Measurements from ENCODE around the gene NFKBIB. TPM values are rescaled to one million over a fixed set of nuclear protein-coding genes. Genes with fewer than 3 reads are reported as not detected.

The NFKBIB gene
- total and polyA plus RNA-seq, 2 of the 13 experiments (the other 11 are each of a cell fraction or from before 2014, with no cell fraction given), result 8.6 to 14.9 TPM

DNA sequence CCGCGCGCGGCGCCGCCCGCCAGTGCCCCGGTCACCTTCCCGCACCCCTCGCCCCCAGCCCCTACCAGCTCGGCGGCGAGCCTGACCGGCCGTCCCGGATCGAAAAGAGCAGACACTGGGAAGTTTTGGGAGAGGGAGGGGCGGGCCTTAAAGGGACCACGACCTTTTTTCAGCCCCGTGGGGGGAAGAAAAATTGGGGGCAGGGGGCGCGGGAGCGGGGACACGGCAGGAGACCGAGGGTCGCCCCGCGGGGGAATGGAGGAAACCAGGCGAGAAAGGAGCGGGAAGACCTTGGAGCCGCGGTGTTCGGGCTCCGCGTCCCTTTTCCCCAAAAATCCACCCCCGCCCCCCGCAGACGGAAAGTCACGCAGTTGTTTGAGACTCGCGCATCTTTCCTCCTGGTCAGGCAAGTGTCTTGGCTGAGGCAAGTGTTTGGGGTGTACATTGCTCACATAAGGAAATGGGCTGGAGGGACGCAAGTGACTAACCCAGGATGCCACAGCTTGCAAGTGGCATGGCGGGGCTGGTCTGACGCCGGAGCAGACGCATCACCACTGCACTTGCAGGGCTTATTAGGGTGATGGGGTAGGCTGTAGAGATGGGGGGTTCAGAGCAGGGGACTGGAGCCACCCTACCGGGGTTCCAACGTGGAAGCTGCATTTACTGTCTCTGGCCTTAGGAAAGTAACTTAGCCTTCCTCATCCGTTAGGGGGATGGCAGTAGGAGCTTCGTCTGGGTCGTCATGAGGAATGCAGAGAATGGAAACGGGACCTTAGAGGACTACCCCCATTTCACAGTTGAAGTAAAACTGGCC, 47.3 kb upstream of the NFKBIB start (continued):
- TF ChIP-seq KAT2B (IDR thresholded peaks at IDR 0.05; ENCODE audit: borderline replicate concordance, low read depth, low read length), result no peak
- peak; percentile 24; the same call in 1 of the 2 replicates for TF ChIP-seq POLR2AphosphoS5 (IDR thresholded peaks at IDR 0.05; ENCODE audit: low read depth, low read length)
- TF ChIP-seq TMF1 (CRISPR knock-in tag; IDR thresholded peaks at IDR 0.05; ENCODE audit: low read depth), result no peak
- TF ChIP-seq PPARG (CRISPR knock-in tag; conservative IDR thresholded peaks at IDR 0.05), result no peak
- TF ChIP-seq ZFP36L1 (CRISPR knock-in tag; IDR thresholded peaks at IDR 0.05), result no peak; the same call in 1 of the 2 replicates
- TF ChIP-seq, protein P1, sequence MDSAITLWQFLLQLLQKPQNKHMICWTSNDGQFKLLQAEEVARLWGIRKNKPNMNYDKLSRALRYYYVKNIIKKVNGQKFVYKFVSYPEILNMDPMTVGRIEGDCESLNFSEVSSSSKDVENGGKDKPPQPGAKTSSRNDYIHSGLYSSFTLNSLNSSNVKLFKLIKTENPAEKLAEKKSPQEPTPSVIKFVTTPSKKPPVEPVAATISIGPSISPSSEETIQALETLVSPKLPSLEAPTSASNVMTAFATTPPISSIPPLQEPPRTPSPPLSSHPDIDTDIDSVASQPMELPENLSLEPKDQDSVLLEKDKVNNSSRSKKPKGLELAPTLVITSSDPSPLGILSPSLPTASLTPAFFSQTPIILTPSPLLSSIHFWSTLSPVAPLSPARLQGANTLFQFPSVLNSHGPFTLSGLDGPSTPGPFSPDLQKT (CRISPR knock-in tag; IDR thresholded peaks at IDR 0.05; ENCODE audit: borderline replicate concordance), result no peak
- TF ChIP-seq PCBP1 (IDR thresholded peaks at IDR 0.05; ENCODE audit: borderline replicate concordance, low read depth, low read length), result no peak
- TF ChIP-seq HIVEP1 (CRISPR knock-in tag; IDR thresholded peaks at IDR 0.05), result no peak
- TF ChIP-seq ZNF546 (CRISPR knock-in tag; conservative IDR thresholded peaks at IDR 0.05), result peak; percentile 65; the same call in 1 of the 2 replicates
- peak; percentile 31; the same call in 1 of the 2 replicates for TF ChIP-seq BRD4 (CRISPR knock-in tag; IDR thresholded peaks at IDR 0.05)
- no peak for TF ChIP-seq GATA4 (IDR thresholded peaks at IDR 0.05; ENCODE audit: borderline replicate concordance, low read depth)
- TF ChIP-seq ZSCAN12 (CRISPR knock-in tag; IDR thresholded peaks at IDR 0.05), result no peak
- TF ChIP-seq GATAD2A (CRISPR knock-in tag; IDR thresholded peaks at IDR 0.05), result 0 out of 2 replicates have a peak, but pooled peaks have one; percentile 12
- TF ChIP-seq, protein P2, sequence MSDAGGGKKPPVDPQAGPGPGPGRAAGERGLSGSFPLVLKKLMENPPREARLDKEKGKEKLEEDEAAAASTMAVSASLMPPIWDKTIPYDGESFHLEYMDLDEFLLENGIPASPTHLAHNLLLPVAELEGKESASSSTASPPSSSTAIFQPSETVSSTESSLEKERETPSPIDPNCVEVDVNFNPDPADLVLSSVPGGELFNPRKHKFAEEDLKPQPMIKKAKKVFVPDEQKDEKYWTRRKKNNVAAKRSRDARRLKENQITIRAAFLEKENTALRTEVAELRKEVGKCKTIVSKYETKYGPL (CRISPR knock-in tag; IDR thresholded peaks at IDR 0.05), result no peak
- no peak for TF ChIP-seq RNF2 (conservative IDR thresholded peaks at IDR 0.05; ENCODE audit: low read depth)
- TF ChIP-seq, protein P3, sequence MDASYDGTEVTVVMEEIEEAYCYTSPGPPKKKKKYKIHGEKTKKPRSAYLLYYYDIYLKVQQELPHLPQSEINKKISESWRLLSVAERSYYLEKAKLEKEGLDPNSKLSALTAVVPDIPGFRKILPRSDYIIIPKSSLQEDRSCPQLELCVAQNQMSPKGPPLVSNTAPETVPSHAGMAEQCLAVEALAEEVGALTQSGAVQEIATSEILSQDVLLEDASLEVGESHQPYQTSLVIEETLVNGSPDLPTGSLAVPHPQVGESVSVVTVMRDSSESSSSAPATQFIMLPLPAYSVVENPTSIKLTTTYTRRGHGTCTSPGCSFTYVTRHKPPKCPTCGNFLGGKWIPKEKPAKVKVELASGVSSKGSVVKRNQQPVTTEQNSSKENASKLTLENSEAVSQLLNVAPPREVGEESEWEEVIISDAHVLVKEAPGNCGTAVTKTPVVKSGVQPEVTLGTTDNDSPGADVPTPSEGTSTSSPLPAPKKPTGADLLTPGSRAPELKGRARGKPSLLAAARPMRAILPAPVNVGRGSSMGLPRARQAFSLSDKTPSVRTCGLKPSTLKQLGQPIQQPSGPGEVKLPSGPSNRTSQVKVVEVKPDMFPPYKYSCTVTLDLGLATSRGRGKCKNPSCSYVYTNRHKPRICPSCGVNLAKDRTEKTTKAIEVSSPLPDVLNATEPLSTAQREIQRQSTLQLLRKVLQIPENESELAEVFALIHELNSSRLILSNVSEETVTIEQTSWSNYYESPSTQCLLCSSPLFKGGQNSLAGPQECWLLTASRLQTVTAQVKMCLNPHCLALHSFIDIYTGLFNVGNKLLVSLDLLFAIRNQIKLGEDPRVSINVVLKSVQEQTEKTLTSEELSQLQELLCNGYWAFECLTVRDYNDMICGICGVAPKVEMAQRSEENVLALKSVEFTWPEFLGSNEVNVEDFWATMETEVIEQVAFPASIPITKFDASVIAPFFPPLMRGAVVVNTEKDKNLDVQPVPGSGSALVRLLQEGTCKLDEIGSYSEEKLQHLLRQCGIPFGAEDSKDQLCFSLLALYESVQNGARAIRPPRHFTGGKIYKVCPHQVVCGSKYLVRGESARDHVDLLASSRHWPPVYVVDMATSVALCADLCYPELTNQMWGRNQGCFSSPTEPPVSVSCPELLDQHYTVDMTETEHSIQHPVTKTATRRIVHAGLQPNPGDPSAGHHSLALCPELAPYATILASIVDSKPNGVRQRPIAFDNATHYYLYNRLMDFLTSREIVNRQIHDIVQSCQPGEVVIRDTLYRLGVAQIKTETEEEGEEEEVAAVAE (CRISPR knock-in tag; IDR thresholded peaks at IDR 0.05; ENCODE audit: borderline replicate concordance), result 0 out of 2 replicates have a peak, but pooled peaks have one; percentile 34
- TF ChIP-seq RCOR2 (CRISPR knock-in tag; IDR thresholded peaks at IDR 0.05), result no peak
- no peak for TF ChIP-seq RFX3 (CRISPR knock-in tag; IDR thresholded peaks at IDR 0.05)
- TF ChIP-seq CHD4 (IDR thresholded peaks at IDR 0.05; ENCODE audit: borderline replicate concordance, low read length), result no peak
- TF ChIP-seq ZNF263 (CRISPR knock-in tag; IDR thresholded peaks at IDR 0.05), result 0 out of 2 replicates have a peak, but pooled peaks have one; percentile 13
- TF ChIP-seq, protein P4, sequence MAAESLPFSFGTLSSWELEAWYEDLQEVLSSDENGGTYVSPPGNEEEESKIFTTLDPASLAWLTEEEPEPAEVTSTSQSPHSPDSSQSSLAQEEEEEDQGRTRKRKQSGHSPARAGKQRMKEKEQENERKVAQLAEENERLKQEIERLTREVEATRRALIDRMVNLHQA (CRISPR knock-in tag; IDR thresholded peaks at IDR 0.05), result no peak
- 0 out of 2 replicates have a peak, but pooled peaks have one; percentile 32 for TF ChIP-seq MYC (CRISPR knock-in tag; IDR thresholded peaks at IDR 0.05; ENCODE audit: borderline replicate concordance)
- TF ChIP-seq YEATS4 (CRISPR knock-in tag; IDR thresholded peaks at IDR 0.05; ENCODE audit: borderline replicate concordance), result 0 out of 2 replicates have a peak, but pooled peaks have one; percentile 37
- peak in 1 of 2 experiments; percentile 41; a peak in 1 of 4 replicates for TF ChIP-seq KLF16 (CRISPR knock-in tag; IDR thresholded peaks at IDR 0.05)
- TF ChIP-seq ZNF264 (CRISPR knock-in tag; IDR thresholded peaks at IDR 0.05), result 0 out of 2 replicates have a peak, but pooled peaks have one; percentile 58
